WI38 (cell line): ENCODE results near the gene PES1.

Source experiments
- H3K4me3 ChIP-seq: 2 replicates; pipeline ENCODE4 v1.5.1; 2011; ENCODE audit warnings: low read depth, mild to moderate bottlenecking, control low read depth, low read length
- CTCF ChIP-seq: IDR thresholded peaks from 2 replicates; pipeline ENCODE4 v1.5.1; 2012; ENCODE audit warnings: low read depth, mild to moderate bottlenecking, control low read depth, low read length

The PES1 gene

GRCh38 chr22:30614879-30615278, 23.2 kb upstream of the PES1 start:
- TF ChIP-seq CTCF: no peak
- H3K4me3 ChIP-seq: no peak overlapping the region

- no peak for TF ChIP-seq CTCF
- H3K4me3 ChIP-seq: no peak overlapping the region
Measured at GRCh38 chr22:30614268-30614667, 22.6 kb upstream of the PES1 start.

- TF ChIP-seq CTCF: no peak
- H3K4me3 ChIP-seq: no peak overlapping the region
Measured at GRCh38 chr22:30612789-30613188, 21.1 kb upstream of the PES1 start.

GRCh38 chr22:30611197-30611596, 19.5 kb upstream of the PES1 start:
- no peak for TF ChIP-seq CTCF

GRCh38 chr22:30610299-30610698, 18.6 kb upstream of the PES1 start:
- no peak overlapping the region for H3K4me3 ChIP-seq
- no peak for TF ChIP-seq CTCF

More at GRCh38 chr22:30611197-30611596, 19.5 kb upstream of the PES1 start:
- H3K4me3 ChIP-seq: no peak overlapping the region

- TF ChIP-seq CTCF: no peak
- no peak overlapping the region for H3K4me3 ChIP-seq
Measured at GRCh38 chr22:30609260-30610185, 17.8 kb upstream of the PES1 start.

GRCh38 chr22:30607939-30608338, 16.2 kb upstream of the PES1 start:
- TF ChIP-seq CTCF: no peak
- H3K4me3 ChIP-seq: no peak overlapping the region
